Endothelial cell of umbilical vein (primary cell): ENCODE measurements around the gene TSHB. TPM values are rescaled to one million over a fixed set of nuclear protein-coding genes. Genes with fewer than 3 reads are reported as not detected.

ENCODE experiments used
- BruUV-seq: library from RNA; stranded (reverse); fragments of 400-500 nt; replicated peaks from 2 replicates; lab custom pipeline; 2021; lab: Mats Ljungman, UMichigan
- CTCF ChIA-PET: fragments of 300-600, 350-600 bp; sonication (Branson Sonifier 250); formaldehyde crosslinking; loops from one replicate; lab custom pipeline; 2021; ENCODE audit warnings: antibody characterized with exemption, inconsistent platforms; lab: Charles Lee
- POLR2A ChIA-PET: fragments of 300-600, 350-600 bp; sonication (Branson Sonifier 250); formaldehyde crosslinking; loops from one replicate; lab custom pipeline; 2021; ENCODE audit warnings: antibody characterized with exemption, inconsistent platforms; lab: Charles Lee
- DNase-seq: peaks from one replicate; pipeline ENCODE4 v3.0.0-alpha.2; 2011; ENCODE audit warnings: low read depth, low spot score
- FAIRE-seq: peaks from 2 replicates; lab custom pipeline; 2011; peaks lifted over from hg19 to GRCh38; lab: Jason Lieb, UNC
- H2AFZ ChIP-seq: 2 replicates; pipeline ENCODE4 v1.6.0; 2012; ENCODE audit warnings: low read depth, low read length, control low read depth, inconsistent platforms
- H3K27ac ChIP-seq: 2 replicates; pipeline ENCODE4 v1.5.1; 2011; ENCODE audit warnings: low read depth, mild to moderate bottlenecking, control low read depth, low read length, moderate library complexity; ENCODE audit not compliant: insufficient read depth
- H3K27me3 ChIP-seq, 2 experiments: 2 replicates each; pipeline versions ENCODE4 v1.6.0 to v1.6.1; 2011; ENCODE audit warnings: low read length in 2 of 2, mixed read lengths in 1 of 2; ENCODE audit not compliant: control insufficient read depth in 2 of 2, insufficient read depth in 2 of 2
- H3K36me3 ChIP-seq, 2 experiments: 2 replicates in 1 of 2; 3 replicates in 1 of 2; pipeline ENCODE4 v1.5.1; 2011; ENCODE audit warnings: low read length in 2 of 2, mild to moderate bottlenecking in 1 of 2, moderate library complexity in 1 of 2; ENCODE audit not compliant: control insufficient read depth in 2 of 2, insufficient read depth in 2 of 2; ENCODE audit errors: extremely low read depth in 1 of 2
- H3K4me1 ChIP-seq: 3 replicates; pipeline ENCODE4 v1.5.1; 2011; ENCODE audit warnings: mild to moderate bottlenecking, low read length; ENCODE audit not compliant: control insufficient read depth, insufficient read depth; ENCODE audit errors: extremely low read depth
- H3K4me2 ChIP-seq: 2 replicates; pipeline ENCODE4 v1.6.1; 2011; ENCODE audit warnings: low read length, control low read depth, mixed read lengths; ENCODE audit not compliant: insufficient read depth
- H3K4me3 ChIP-seq, 3 experiments: fragments of 200-600 bp in 1 of 3; sonication (generic), shearing (Covaris generic) in 1 of 3; replicated peaks in 1 of 3; 2 replicates each; pipeline ENCODE4 v1.5.1; 2011 to 2016; ENCODE audit warnings: control low read depth in 3 of 3, low read length in 3 of 3, mild to moderate bottlenecking in 2 of 3, inconsistent platforms in 1 of 3, low read depth in 1 of 3, moderate library complexity in 1 of 3; ENCODE audit not compliant: insufficient read depth in 1 of 3
- H3K79me2 ChIP-seq: 2 replicates; pipeline ENCODE4 v1.6.0; 2012; ENCODE audit warnings: low read length, inconsistent platforms; ENCODE audit not compliant: control insufficient read depth, insufficient read depth
- H3K9ac ChIP-seq: replicated peaks from 2 replicates; pipeline ENCODE3; 2011; ENCODE audit warnings: low read length, control low read depth; ENCODE audit not compliant: insufficient read depth; ENCODE audit errors: extremely low read depth
- H3K9me1 ChIP-seq: replicated peaks from 3 replicates; pipeline ENCODE4 v1.6.0; 2011; ENCODE audit warnings: mild to moderate bottlenecking, low read length; ENCODE audit not compliant: control insufficient read depth, insufficient read depth; ENCODE audit errors: extremely low read depth
- H3K9me3 ChIP-seq: replicated peaks from 2 replicates; pipeline ENCODE4 v1.5.1; 2012; ENCODE audit warnings: low read length, inconsistent platforms; ENCODE audit not compliant: control insufficient read depth, insufficient read depth
- H4K20me1 ChIP-seq: replicated peaks from 2 replicates; pipeline ENCODE3; 2011; ENCODE audit warnings: mild to moderate bottlenecking, low read length; ENCODE audit not compliant: control insufficient read depth, insufficient read depth; ENCODE audit errors: extremely low read depth
- EZH2 ChIP-seq: IDR thresholded peaks from 2 replicates; pipeline ENCODE4 v1.6.1; 2012; ENCODE audit warnings: borderline replicate concordance, low read depth, mild to moderate bottlenecking, moderate library complexity, low read length, inconsistent platforms; ENCODE audit not compliant: severe bottlenecking
- FOS ChIP-seq: IDR thresholded peaks from 2 replicates; pipeline ENCODE4 v1.6.1; 2011; ENCODE audit warnings: mild to moderate bottlenecking, low read length, moderate library complexity, borderline replicate concordance; ENCODE audit not compliant: insufficient read depth
- GATA2 ChIP-seq: IDR thresholded peaks from 2 replicates; pipeline ENCODE4 v1.7.0; 2011; ENCODE audit warnings: low read depth, mild to moderate bottlenecking, moderate library complexity, mixed read lengths, low read length; ENCODE audit not compliant: insufficient read length, insufficient read depth
- JUN ChIP-seq: IDR thresholded peaks from 2 replicates; pipeline ENCODE4 v1.6.1; 2011; ENCODE audit warnings: borderline replicate concordance, low read depth; ENCODE audit not compliant: insufficient read length, insufficient read depth
- MAX ChIP-seq: IDR thresholded peaks from 2 replicates; pipeline ENCODE4 v1.6.1; 2011; ENCODE audit not compliant: insufficient read depth, insufficient read length
- MYC ChIP-seq: IDR thresholded peaks from one replicate; pipeline ENCODE4 v1.6.1; 2011; ENCODE audit warnings: mild to moderate bottlenecking, low read depth, low read length
- POLR2A ChIP-seq: IDR thresholded peaks from 2 replicates; pipeline ENCODE4 v1.6.1; 2012; ENCODE audit warnings: low read depth, mild to moderate bottlenecking, control low read depth, low read length
- POLR2AphosphoS5 ChIP-seq: IDR thresholded peaks from 2 replicates; pipeline ENCODE4 v1.6.1; 2012; ENCODE audit warnings: low read depth, mild to moderate bottlenecking, control low read depth, low read length, moderate library complexity; ENCODE audit not compliant: insufficient read depth
- dilution Hi-C: fragments of 300-500 bp; cut with MboI; formaldehyde crosslinking; loops from one replicate; pipeline ENCODE4 v1.15.0; 2019; ENCODE audit warnings: low sequenced_read_pairs; ENCODE audit not compliant: extremely low pct_ligation_motif_present
- intact Hi-C: fragments of 100-400 bp; cut with micrococcal nuclease; formaldehyde crosslinking; loops from one replicate; pipeline ENCODE4 v1.10.0; 2022
- polyA plus RNA-seq, 4 experiments: library from polyadenylated mRNA; depleted of rRNA in 3 of 4; stranded (reverse) in 3 of 4; unstranded in 1 of 4; fragments of >200 nt; gene quantifications; 2 replicates each; pipeline versions ENCODE4 v1.2.1 to v1.2.3, GENCODE V29; 2011 to 2012; ENCODE audit warnings: missing spikeins in 1 of 4
- total RNA-seq: library from RNA; stranded (reverse); gene quantifications from 2 replicates; pipeline ENCODE4 v1.2.3, GENCODE V29; 2021
- TF ChIP-seq, protein P1 (sequence below), 2 donors: IDR thresholded peaks; 1 replicate in 1 of 2; 2 replicates in 1 of 2; pipeline ENCODE4 v1.5.1; 2011; ENCODE audit warnings: low read length in 2 of 2, mild to moderate bottlenecking in 2 of 2, moderate library complexity in 2 of 2, control low read depth in 1 of 2, inconsistent platforms in 1 of 2, low read depth in 1 of 2; ENCODE audit not compliant: insufficient read depth in 1 of 2; ENCODE audit errors: extremely low read depth in 1 of 2

The TSHB gene
- total and polyA plus RNA-seq, 2 donors (not counting 3 experiments of a cell fraction or from before 2014, with no cell fraction given): not detected

- no peaks in the 10 kb centered on the region for H3K9me1 ChIP-seq
- H3K27ac ChIP-seq: no peak overlapping the region
- H3K79me2 ChIP-seq: no peaks in the 10 kb centered on the region
- no peaks in the 10 kb centered on the region for H4K20me1 ChIP-seq
- no peak overlapping the region for H3K9ac ChIP-seq
- POLR2A ChIA-PET: no interaction called here
- H3K36me3 ChIP-seq: no peaks in the 10 kb centered on the region
- TF ChIP-seq FOS (no peak), MAX (no peak), MYC (no peak), POLR2AphosphoS5 (no peak), GATA2 (no peak), EZH2 (no peak), POLR2A (no peak), JUN (no peak)
- TF ChIP-seq, protein P1, sequence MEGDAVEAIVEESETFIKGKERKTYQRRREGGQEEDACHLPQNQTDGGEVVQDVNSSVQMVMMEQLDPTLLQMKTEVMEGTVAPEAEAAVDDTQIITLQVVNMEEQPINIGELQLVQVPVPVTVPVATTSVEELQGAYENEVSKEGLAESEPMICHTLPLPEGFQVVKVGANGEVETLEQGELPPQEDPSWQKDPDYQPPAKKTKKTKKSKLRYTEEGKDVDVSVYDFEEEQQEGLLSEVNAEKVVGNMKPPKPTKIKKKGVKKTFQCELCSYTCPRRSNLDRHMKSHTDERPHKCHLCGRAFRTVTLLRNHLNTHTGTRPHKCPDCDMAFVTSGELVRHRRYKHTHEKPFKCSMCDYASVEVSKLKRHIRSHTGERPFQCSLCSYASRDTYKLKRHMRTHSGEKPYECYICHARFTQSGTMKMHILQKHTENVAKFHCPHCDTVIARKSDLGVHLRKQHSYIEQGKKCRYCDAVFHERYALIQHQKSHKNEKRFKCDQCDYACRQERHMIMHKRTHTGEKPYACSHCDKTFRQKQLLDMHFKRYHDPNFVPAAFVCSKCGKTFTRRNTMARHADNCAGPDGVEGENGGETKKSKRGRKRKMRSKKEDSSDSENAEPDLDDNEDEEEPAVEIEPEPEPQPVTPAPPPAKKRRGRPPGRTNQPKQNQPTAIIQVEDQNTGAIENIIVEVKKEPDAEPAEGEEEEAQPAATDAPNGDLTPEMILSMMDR (IDR thresholded peaks at IDR 0.05; ENCODE audit: extremely low read depth in 1 of 2, insufficient read depth in 1 of 2, low read depth in 1 of 2, low read length in 2 of 2): no peak
- H3K4me1 ChIP-seq: no peaks in the 10 kb centered on the region
- H2AFZ ChIP-seq: no peak overlapping the region
- H3K27me3 ChIP-seq: peaks cover 0 to 8% of the 10 kb centered on the region in 2 experiments
- no peak overlapping the region for H3K4me3 ChIP-seq
- dilution Hi-C loops (no loop called here), intact Hi-C loops (no loop called here)
- CTCF ChIA-PET: interaction anchor here (0.9 kb wide), 1 partner anchor 21 kb away, joined by 4 read pairs; no protein-coding TSS in a partner anchor
- FAIRE-seq: no peak
- DNase-seq: no peak
- no peaks in the 10 kb centered on the region for H3K9me3 ChIP-seq
- no peak overlapping the region for H3K4me2 ChIP-seq
- BruUV-seq: no TSS peak
These were observed 2.0 kb downstream of the TSHB start for GRCh38 chr1:115031595-115031994.
